Measurements from ENCODE around the gene ZNF821. TPM values are rescaled to one million over a fixed set of nuclear protein-coding genes. Genes with fewer than 3 reads are reported as not detected.

The ZNF821 gene
- total and polyA plus RNA-seq, 10 of the 15 experiments (the other 5 are each of a cell fraction or from before 2014, with no cell fraction given), result 0.82 to 9.9 (median 6.8) TPM

GRCh38 chr16:71840052-71840451, 43.9 kb downstream of the ZNF821 start:
- no peaks in the 10 kb centered on the region for H3K9me3 ChIP-seq (replicated peaks; ENCODE audit: control insufficient read depth, insufficient read depth, low read length)
- ChIA-PET CTCF (interaction anchor here (1.9 kb wide), 1 partner anchor 43 kb away, joined by 9 read pairs; no protein-coding TSS in a partner anchor), POLR2A (interaction anchor here (0.6 to 1.1 kb wide), 4 partner anchors 13 to 226 kb away, joined by 3 to 6 read pairs (median 4); no protein-coding TSS in a partner anchor), SMC1A (ENCODE audit: uncharacterized antibody, unreplicated experiment) (interaction anchor here (0.7 to 3.8 kb wide), 7 partner anchors 10 to 122 kb away, joined by 3 to 21 read pairs (median 3); no protein-coding TSS in a partner anchor), RAD21 (ENCODE audit: unreplicated experiment) (interaction anchor here (0.9 to 1.2 kb wide), 4 partner anchors 8 to 24 kb away, joined by 3 to 6 read pairs (median 3); no protein-coding TSS in a partner anchor)
- no peaks in the 10 kb centered on the region for H3K79me2 ChIP-seq (ENCODE audit: control insufficient read depth, insufficient read depth, low read length)
- H2AFZ ChIP-seq (ENCODE audit: control insufficient read depth, low read depth, low read length), result no peak overlapping the region
- H4K20me1 ChIP-seq (ENCODE audit: control insufficient read depth, insufficient read depth), result no peaks in the 10 kb centered on the region
- BruUV-seq (replicated peaks), result no TSS peak
- no peak overlapping the region for H3K4me2 ChIP-seq (ENCODE audit: control insufficient read depth, insufficient read depth)
- ATAC-seq (no peak), FAIRE-seq (no peak), DNase-seq (ENCODE audit: low read depth, low spot score) (no peak)
- peaks cover 31% of the 10 kb centered on the region for H3K4me1 ChIP-seq (ENCODE audit: control insufficient read depth, insufficient read depth, low read length)
- H3K4me3 ChIP-seq, result no peak overlapping the region
- in situ Hi-C loops (cut with MboI) (no loop called here), intact Hi-C loops (cut with micrococcal nuclease; ENCODE audit: unreplicated experiment) (no loop called here)
- no peak overlapping the region for H3K9ac ChIP-seq (ENCODE audit: control insufficient read depth, insufficient read depth, low read length)
- H3K27ac ChIP-seq (ENCODE audit: control insufficient read depth, insufficient read depth), result no peak overlapping the region
- 90% methylated on average over 7 of the region's 7 CpGs for WGBS (ENCODE audit: insufficient coverage, insufficient replicate concordance, low lambda C conversion rate, missing lambda C conversion rate)
- H3K36me3 ChIP-seq (ENCODE audit: control insufficient read depth in 2 of 2, insufficient read depth in 2 of 2, low read length in 1 of 2), result no peaks in the 10 kb centered on the region
- H3K27me3 ChIP-seq (replicated peaks in 1 of 2; ENCODE audit: control insufficient read depth in 2 of 2, insufficient read depth in 2 of 2, low read length in 1 of 2), result no peaks in the 10 kb centered on the region
- no peak for TF ChIP-seq RBBP5 (conservative IDR thresholded peaks at IDR 0.05)
- TF ChIP-seq NR2C2 (IDR thresholded peaks at IDR 0.05; ENCODE audit: borderline replicate concordance, control insufficient read depth, insufficient read length, low read depth), result no peak
- no peak for TF ChIP-seq MAX (IDR thresholded peaks at IDR 0.05; ENCODE audit: low read depth, low read length)
- no peak for TF ChIP-seq MXI1 (IDR thresholded peaks at IDR 0.05; ENCODE audit: low read depth, low read length)
- no peak for TF ChIP-seq SIN3A (IDR thresholded peaks at IDR 0.05; ENCODE audit: low read depth, low read length)
- no peak for TF ChIP-seq ZNF384 (IDR thresholded peaks at IDR 0.05; ENCODE audit: borderline replicate concordance, low read depth, low read length)
- TF ChIP-seq NFXL1 (IDR thresholded peaks at IDR 0.05; ENCODE audit: borderline replicate concordance), result no peak
- TF ChIP-seq CHD2 (IDR thresholded peaks at IDR 0.05; ENCODE audit: borderline replicate concordance, low read depth, low read length), result no peak
- no peak for TF ChIP-seq CBX5 (IDR thresholded peaks at IDR 0.05; ENCODE audit: low read depth)
- TF ChIP-seq BMI1 (IDR thresholded peaks at IDR 0.05; ENCODE audit: borderline replicate concordance), result no peak
- TF ChIP-seq ETV6 (conservative IDR thresholded peaks at IDR 0.05 in 1 of 2, IDR thresholded peaks at IDR 0.05 in 1 of 2; ENCODE audit: borderline replicate concordance in 1 of 2, low read depth in 1 of 2), result no peak
- no peak for TF ChIP-seq E4F1 (IDR thresholded peaks at IDR 0.05; ENCODE audit: borderline replicate concordance, partially characterized antibody)
- TF ChIP-seq ZBTB33 (IDR thresholded peaks at IDR 0.05), result no peak
- TF ChIP-seq ZNF687 (IDR thresholded peaks at IDR 0.05), result no peak
- TF ChIP-seq SMAD5 (IDR thresholded peaks at IDR 0.05; ENCODE audit: low read depth), result no peak

All from GM12878 (cell line).